GM19372 (cell line): ENCODE data around the gene TBC1D20.
"Not testable (repeated sequence)": the region's sequence is repeated elsewhere in the genome, so short reads cannot be mapped to it uniquely, and the experiment has no call there.

Source experiments
- ATAC-seq: cut with Tn5 transposase; IDR thresholded peaks from one replicate; pipeline ENCODE4 v1.9.1; 2021; ENCODE audit warnings: mild to moderate bottlenecking, low read depth, moderate library complexity; ENCODE audit not compliant: unreplicated experiment

The TBC1D20 gene

DNA sequence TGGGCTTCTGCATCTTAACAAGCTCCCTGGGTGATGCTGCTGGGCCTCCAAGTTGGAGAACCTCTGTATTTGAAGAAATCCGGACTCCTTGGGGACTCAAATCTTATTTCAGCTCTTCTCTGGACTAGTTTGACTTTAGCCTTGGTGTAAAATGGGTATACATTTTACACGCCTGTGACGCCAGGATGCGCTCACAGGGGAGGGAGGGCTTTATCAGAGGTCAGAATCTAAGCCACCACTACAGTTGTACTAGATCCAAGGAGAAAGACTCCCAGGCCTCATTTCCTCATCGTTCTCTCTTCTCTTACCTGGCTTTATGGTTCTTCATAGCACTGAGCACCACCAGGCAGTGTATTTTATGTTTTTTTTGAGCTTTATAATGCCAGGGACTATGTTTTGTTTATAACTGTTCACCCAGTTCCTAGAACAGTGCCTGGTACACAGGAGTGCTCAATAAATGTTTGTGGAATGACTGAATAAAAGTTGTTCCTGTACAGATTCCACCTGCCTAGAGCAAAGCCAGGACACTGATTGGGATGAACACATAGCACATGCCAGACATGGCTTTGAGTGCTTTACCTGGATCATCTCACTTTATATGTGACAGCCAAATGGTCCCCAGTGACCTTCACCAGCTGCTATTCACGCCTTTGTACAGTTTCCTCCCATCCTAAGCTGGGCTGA lies 59.3 kb downstream of the TBC1D20 start:
- ATAC-seq = no peak

- ATAC-seq = no peak
Observed at GRCh38 chr20:402496-402885, 59.8 kb downstream of the TBC1D20 start.

DNA sequence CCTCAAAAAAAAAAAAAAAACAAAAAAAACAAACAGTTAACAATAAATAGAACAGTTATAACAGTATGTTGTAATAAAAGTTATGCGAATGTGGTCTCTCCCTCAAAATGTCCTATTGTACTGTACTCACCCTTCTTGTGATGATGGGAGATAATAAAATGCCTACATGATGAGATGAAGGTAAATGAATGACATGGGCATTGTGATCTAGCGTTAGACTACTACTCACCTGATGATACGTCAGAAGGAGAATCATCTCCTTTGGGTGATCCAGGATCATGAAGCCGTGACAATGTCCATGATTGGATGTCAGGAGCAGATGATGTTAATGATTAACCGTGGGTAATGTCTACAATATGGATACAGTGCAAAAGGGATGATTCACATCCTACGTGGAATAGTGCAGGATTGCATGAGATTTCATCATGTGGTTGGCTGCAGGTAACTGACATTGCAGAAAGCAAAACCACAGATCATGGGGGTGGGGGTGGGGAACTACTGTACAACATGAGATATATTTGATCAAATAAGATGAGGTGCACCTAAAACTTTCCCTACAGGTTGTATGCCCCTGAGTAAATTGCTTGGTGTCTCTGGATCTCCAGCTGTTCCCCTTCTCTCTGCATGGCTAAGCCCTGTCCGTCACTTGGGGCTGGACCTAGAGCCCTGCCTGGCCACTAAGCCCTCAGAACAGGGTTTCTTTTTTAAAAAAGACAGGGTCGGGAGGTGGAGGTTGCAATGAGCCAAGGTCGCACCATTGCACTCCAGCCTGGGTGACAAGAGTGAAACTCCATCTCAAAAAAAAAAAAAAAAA lies 60.4 kb downstream of the TBC1D20 start:
- no peak for ATAC-seq

DNA sequence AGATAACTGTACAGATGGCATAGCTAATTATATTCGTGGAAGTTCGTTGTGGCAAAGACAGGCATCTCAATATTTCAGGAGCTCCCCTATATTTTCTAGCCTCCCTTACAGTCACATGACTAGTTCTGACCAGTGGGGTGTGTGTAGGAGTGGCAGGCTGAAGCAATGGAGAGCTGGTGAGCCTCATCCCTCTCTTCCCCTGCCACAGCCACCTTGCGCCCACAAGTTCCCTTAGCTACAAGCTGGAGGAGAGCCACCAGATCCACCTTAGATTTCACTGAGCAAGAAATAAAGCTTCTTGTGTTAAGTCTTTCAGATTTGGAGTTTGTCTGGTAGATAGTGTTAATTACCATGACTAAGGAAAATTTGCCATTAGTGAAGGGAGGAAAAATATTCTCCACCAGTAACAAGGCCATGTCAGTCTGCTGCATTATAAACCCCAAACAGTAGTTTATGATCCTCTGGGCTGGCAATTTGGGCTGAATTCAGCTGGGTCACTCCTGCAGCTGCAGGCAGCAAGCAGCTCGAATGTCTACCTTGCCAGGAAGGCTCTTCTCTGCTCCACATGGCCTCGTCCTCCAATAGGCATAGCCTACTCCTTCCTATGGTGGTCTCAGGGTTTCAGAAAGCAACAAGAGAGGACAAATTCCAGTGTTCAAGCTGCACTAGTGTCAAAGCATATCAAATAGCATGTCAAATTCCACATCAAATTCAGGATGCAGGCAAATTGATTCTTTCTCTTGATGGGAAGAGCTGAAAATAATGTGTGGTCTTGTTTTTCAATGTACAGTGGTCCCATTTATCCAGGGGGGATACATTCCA lies 61.7 kb downstream of the TBC1D20 start:
- ATAC-seq = no peak

- no peak for ATAC-seq
Observed at GRCh38 chr20:400128-400453, 62.2 kb downstream of the TBC1D20 start.

GRCh38 chr20:399182-399707 lies 63.1 kb downstream of the TBC1D20 start:
- no peak for ATAC-seq

DNA sequence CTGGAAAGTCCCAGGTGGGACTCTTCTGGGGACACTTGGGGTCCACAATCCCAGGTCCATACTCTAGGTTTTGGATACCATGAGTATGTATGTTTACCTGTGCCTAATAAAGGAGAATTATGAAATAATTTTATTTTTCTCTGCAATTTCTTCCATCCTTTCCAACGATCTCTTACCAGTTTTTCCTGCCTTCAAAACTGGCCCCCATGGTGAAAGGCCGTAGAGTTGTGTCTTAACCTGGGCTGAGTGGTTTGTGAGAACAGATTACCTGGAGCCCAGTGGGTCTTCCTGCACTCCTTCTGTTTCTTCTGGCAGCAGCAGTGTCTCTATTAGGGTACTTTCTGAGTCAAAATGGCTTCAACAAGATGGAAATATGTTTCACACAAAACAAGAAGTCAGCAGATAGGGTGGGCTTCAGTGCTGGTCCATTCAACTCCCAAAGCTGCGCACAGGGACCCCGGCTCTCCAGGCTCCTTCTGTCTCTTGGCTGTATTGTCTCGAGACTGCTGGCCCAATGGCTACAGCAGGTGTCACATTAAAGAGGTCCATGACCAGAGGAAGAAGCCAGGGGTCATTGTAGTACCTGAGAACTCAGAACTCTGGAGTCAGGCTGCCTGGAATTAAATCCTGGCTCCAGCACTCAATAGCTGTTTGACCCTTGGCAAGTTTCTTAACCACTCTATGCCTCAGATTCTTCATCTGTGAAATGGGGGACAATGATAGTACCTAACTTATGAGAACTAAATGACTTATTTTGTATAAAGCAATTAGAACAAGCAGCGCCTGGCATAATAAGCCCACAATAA lies 64.7 kb downstream of the TBC1D20 start:
- no peak for ATAC-seq

- no peak for ATAC-seq
Observed at GRCh38 chr20:396619-397431, 65.5 kb downstream of the TBC1D20 start.

DNA sequence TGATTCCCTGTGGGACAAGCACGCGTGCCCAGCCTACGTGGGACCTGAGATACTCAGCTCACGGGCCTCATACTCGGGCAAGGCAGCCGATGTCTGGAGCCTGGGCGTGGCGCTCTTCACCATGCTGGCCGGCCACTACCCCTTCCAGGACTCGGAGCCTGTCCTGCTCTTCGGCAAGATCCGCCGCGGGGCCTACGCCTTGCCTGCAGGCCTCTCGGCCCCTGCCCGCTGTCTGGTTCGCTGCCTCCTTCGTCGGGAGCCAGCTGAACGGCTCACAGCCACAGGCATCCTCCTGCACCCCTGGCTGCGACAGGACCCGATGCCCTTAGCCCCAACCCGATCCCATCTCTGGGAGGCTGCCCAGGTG lies 66.1 kb downstream of the TBC1D20 start:
- ATAC-seq = no peak

GRCh38 chr20:393296-393695 lies 69.0 kb downstream of the TBC1D20 start:
- ATAC-seq = not testable (repeated sequence)

GRCh38 chr20:391041-391711 lies 71.2 kb downstream of the TBC1D20 start:
- ATAC-seq = no peak

- ATAC-seq = no peak
Observed at GRCh38 chr20:389220-389619, 73.1 kb downstream of the TBC1D20 start.

DNA sequence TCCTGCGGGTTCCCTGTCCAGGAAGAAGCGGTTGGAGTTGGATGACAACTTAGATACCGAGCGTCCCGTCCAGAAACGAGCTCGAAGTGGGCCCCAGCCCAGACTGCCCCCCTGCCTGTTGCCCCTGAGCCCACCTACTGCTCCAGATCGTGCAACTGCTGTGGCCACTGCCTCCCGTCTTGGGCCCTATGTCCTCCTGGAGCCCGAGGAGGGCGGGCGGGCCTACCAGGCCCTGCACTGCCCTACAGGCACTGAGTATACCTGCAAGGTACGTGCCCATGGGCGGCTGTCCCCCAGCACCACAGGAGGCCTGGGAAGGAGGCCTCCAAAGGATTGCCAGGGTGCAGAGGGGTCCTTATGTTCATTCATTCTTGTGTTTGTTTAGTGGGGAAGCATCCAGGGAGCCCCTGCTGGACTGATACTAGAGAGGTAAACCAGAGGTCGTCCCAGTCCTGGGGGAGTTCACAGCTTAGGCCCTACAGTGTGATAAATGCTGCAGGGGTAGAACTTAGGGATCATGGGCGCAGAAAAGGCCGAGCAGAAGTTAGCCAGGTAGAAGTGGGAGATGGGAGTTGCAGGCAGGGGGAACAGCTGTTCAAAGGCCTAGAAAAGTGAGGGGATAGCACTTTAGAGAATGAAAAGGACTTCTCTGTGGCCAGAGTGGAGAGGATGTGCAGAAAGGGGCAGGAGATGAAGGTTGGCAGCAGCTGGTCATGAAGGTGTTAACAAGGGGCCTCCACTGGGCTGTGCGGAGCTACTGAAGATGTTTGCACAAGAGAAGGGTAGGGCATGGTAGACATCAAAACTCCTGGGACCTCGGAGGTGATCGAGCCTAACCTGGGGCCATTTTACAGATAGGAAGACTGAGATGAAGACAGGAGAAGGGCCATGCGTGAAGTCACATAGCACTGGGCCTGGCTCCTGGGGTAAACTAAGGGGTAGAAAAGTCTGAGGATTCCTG lies 74.0 kb downstream of the TBC1D20 start:
- ATAC-seq = no peak

DNA sequence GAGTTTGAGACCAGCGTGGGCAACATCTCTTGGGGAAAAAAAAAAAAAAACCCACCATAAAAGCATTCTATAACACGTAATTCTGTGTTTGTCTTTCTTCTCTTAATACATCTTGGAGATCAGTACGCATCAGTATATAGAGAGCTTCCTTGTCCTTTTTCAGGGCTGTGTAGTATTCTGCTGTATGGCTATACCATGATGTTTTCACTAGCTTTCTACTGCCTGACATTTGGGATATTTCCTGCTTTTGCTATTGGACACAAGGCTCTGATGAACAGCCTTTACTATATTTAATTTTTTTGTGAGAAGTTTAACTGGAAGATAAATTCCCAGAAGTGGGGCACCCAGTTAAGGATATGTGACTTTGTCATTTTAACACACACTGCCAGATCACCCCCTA lies 74.8 kb downstream of the TBC1D20 start:
- ATAC-seq = no peak

DNA sequence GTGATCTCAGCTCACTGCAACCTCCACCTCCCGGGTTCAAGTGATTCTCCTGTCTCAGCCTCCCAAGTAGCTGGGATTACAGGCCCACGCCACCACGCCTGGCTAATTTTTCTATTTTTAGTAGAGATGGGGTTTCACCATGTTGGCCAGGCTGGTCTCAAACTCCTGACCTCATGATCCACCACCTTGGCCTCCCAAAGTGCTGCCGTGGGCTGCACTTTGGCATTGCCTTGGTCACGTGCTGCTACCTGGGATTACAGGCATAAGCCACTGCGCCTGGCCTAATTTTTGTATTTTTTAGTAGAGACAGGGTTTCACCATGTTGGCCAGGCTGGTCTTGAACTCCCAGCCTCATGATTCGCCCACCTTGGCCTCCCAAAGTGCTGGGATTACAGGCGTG lies 75.7 kb downstream of the TBC1D20 start:
- not testable (repeated sequence) for ATAC-seq
